K562 (cell line): ENCODE data around the gene UTP11. TPM values are rescaled to one million over a fixed set of nuclear protein-coding genes. Genes with fewer than 3 reads are reported as not detected.

Source experiments
- FOSL1 ChIP-seq: fragments of 200-800 bp; sonication (Bioruptor generic); conservative IDR thresholded peaks from 2 replicates; pipeline ENCODE4 v1.6.1; 2016; ENCODE audit warnings: missing genetic modification characterization, missing compliant biosample characterization
- FOXM1 ChIP-seq, 2 experiments: fragments of 450-650 bp in 1 of 2; sonication (generic) in 1 of 2; formaldehyde crosslinking in 1 of 2; IDR thresholded peaks; 2 replicates each; pipeline versions ENCODE4 v1.6.1 to v1.9.0; 2017 to 2022; ENCODE audit warnings: low read depth in 2 of 2, mild to moderate bottlenecking in 2 of 2, missing genetic modification reagents in 1 of 2, moderate library complexity in 1 of 2
- MAFG ChIP-seq: fragments of 450-650 bp; conservative IDR thresholded peaks from 2 replicates; pipeline ENCODE4 v1.6.1; 2016; ENCODE audit warnings: missing genetic modification characterization, missing compliant biosample characterization
- POLR2AphosphoS2 ChIP-seq: IDR thresholded peaks from 2 replicates; pipeline ENCODE4 v1.6.1; 2012; ENCODE audit warnings: low read length, improper control_type of control experiment
- RCOR1 ChIP-seq, 2 experiments: IDR thresholded peaks; 2 replicates each; pipeline ENCODE4 v1.6.1; 2012; ENCODE audit warnings: low read depth in 2 of 2, low read length in 2 of 2, borderline replicate concordance in 1 of 2, improper control_type of control experiment in 1 of 2
- TCF7 ChIP-seq: sonication (generic); IDR thresholded peaks from 2 replicates; pipeline ENCODE4 v1.6.1; 2016; ENCODE audit warnings: antibody characterized with exemption, borderline replicate concordance
- ZBTB8A ChIP-seq: fragments of 450-650 bp; IDR thresholded peaks from 2 replicates; pipeline ENCODE4 v1.6.1; 2018; ENCODE audit warnings: mild to moderate bottlenecking, moderate library complexity; ENCODE audit not compliant: partially characterized antibody
- polyA plus RNA-seq, 8 experiments: library from polyadenylated mRNA; depleted of rRNA in 4 of 8; stranded (reverse) in 5 of 8; unstranded in 3 of 8; fragments of >200 nt; fragmentation: Nextera tagmentation in 2 of 8; fragmentation: Illumina TruSeq in 1 of 8; extraction: Ambion mirVana in 2 of 8; extraction: Trizol in 1 of 8; gene quantifications; 2 replicates each; pipeline versions ENCODE4 v1.2.1 to v1.2.3, GENCODE V29; 2011 to 2014; ENCODE audit warnings: inconsistent platforms in 1 of 8, missing spikeins in 1 of 8
- total RNA-seq, 7 experiments: library from RNA; depleted of rRNA in 6 of 7; stranded (reverse); fragments of >200 nt in 6 of 7; fragmentation: Illumina TruSeq in 2 of 7; extraction: Trizol in 2 of 7; gene quantifications; 2 replicates each; pipeline versions ENCODE4 v1.2.1 to v1.2.3, GENCODE V29; 2011 to 2021; ENCODE audit warnings: low replicate concordance in 1 of 7
- TF ChIP-seq, protein P1 (sequence below): fragments of 450-650 bp; IDR thresholded peaks from 2 replicates; pipeline ENCODE4 v1.6.1; 2016; ENCODE audit warnings: mild to moderate bottlenecking, moderate library complexity
- TF ChIP-seq, protein P2 (sequence below): fragments of 150-350 bp; conservative IDR thresholded peaks from 2 replicates; pipeline ENCODE4 v1.6.1; 2014; ENCODE audit warnings: low read length

UTP11 gene
- total and polyA plus RNA-seq, 9 of the 15 experiments (the other 6 are each of a cell fraction or from before 2014, with no cell fraction given): 91.1 to 378 (median 221) TPM

DNA sequence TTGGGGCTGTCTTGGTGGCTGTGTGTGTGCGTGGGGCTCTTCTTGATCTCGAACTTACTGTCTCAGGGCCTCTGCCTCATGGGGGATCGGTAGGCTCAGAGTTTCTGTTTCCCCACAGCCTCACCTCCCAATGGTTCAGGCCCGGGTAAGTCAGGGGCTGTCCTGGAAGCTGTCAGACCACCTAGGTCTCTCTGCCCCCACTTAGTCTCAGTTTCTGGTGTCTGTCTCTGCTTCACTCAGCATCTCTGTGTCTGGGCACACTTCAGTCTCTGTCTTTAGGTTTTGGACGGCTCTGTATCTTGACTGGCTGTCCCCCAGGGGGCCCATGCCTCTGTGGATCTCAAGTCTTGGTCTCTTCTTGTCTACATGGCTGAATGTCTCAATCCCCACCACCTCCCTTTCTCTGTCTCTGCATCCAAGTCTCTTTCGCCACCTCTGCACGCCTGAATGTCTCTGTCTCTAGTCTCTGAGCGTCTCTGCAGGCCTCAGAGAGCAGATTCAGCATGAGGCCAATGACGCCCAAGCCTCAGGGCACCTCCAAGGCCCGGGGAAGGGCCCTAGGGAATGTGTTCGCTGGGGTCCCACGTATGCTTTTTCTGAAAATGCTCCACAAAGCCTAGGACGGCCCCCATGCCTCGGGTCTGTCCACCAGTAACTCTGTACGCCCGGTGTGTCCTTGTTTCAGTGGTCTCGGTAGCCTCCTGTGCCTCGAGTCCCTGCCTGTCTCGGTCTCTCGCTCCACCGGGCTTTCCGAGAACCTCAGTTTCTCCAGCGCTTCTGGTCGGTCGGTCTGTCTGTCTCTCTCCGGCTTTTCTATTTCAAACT lies 8.0 kb upstream of the UTP11 start (continued):
- TF ChIP-seq, protein P1, sequence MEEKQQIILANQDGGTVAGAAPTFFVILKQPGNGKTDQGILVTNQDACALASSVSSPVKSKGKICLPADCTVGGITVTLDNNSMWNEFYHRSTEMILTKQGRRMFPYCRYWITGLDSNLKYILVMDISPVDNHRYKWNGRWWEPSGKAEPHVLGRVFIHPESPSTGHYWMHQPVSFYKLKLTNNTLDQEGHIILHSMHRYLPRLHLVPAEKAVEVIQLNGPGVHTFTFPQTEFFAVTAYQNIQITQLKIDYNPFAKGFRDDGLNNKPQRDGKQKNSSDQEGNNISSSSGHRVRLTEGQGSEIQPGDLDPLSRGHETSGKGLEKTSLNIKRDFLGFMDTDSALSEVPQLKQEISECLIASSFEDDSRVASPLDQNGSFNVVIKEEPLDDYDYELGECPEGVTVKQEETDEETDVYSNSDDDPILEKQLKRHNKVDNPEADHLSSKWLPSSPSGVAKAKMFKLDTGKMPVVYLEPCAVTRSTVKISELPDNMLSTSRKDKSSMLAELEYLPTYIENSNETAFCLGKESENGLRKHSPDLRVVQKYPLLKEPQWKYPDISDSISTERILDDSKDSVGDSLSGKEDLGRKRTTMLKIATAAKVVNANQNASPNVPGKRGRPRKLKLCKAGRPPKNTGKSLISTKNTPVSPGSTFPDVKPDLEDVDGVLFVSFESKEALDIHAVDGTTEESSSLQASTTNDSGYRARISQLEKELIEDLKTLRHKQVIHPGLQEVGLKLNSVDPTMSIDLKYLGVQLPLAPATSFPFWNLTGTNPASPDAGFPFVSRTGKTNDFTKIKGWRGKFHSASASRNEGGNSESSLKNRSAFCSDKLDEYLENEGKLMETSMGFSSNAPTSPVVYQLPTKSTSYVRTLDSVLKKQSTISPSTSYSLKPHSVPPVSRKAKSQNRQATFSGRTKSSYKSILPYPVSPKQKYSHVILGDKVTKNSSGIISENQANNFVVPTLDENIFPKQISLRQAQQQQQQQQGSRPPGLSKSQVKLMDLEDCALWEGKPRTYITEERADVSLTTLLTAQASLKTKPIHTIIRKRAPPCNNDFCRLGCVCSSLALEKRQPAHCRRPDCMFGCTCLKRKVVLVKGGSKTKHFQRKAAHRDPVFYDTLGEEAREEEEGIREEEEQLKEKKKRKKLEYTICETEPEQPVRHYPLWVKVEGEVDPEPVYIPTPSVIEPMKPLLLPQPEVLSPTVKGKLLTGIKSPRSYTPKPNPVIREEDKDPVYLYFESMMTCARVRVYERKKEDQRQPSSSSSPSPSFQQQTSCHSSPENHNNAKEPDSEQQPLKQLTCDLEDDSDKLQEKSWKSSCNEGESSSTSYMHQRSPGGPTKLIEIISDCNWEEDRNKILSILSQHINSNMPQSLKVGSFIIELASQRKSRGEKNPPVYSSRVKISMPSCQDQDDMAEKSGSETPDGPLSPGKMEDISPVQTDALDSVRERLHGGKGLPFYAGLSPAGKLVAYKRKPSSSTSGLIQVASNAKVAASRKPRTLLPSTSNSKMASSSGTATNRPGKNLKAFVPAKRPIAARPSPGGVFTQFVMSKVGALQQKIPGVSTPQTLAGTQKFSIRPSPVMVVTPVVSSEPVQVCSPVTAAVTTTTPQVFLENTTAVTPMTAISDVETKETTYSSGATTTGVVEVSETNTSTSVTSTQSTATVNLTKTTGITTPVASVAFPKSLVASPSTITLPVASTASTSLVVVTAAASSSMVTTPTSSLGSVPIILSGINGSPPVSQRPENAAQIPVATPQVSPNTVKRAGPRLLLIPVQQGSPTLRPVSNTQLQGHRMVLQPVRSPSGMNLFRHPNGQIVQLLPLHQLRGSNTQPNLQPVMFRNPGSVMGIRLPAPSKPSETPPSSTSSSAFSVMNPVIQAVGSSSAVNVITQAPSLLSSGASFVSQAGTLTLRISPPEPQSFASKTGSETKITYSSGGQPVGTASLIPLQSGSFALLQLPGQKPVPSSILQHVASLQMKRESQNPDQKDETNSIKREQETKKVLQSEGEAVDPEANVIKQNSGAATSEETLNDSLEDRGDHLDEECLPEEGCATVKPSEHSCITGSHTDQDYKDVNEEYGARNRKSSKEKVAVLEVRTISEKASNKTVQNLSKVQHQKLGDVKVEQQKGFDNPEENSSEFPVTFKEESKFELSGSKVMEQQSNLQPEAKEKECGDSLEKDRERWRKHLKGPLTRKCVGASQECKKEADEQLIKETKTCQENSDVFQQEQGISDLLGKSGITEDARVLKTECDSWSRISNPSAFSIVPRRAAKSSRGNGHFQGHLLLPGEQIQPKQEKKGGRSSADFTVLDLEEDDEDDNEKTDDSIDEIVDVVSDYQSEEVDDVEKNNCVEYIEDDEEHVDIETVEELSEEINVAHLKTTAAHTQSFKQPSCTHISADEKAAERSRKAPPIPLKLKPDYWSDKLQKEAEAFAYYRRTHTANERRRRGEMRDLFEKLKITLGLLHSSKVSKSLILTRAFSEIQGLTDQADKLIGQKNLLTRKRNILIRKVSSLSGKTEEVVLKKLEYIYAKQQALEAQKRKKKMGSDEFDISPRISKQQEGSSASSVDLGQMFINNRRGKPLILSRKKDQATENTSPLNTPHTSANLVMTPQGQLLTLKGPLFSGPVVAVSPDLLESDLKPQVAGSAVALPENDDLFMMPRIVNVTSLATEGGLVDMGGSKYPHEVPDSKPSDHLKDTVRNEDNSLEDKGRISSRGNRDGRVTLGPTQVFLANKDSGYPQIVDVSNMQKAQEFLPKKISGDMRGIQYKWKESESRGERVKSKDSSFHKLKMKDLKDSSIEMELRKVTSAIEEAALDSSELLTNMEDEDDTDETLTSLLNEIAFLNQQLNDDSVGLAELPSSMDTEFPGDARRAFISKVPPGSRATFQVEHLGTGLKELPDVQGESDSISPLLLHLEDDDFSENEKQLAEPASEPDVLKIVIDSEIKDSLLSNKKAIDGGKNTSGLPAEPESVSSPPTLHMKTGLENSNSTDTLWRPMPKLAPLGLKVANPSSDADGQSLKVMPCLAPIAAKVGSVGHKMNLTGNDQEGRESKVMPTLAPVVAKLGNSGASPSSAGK: no peak
- TF ChIP-seq MAFG: no peak
- TF ChIP-seq FOSL1 (tag): no peak
- TF ChIP-seq FOXM1 (IDR thresholded peaks at IDR 0.05; ENCODE audit: low read depth): no peak
- TF ChIP-seq FOXM1 (CRISPR knock-in tag; IDR thresholded peaks at IDR 0.05; ENCODE audit: low read depth): no peak
- TF ChIP-seq TCF7: no peak
- TF ChIP-seq, protein P2, sequence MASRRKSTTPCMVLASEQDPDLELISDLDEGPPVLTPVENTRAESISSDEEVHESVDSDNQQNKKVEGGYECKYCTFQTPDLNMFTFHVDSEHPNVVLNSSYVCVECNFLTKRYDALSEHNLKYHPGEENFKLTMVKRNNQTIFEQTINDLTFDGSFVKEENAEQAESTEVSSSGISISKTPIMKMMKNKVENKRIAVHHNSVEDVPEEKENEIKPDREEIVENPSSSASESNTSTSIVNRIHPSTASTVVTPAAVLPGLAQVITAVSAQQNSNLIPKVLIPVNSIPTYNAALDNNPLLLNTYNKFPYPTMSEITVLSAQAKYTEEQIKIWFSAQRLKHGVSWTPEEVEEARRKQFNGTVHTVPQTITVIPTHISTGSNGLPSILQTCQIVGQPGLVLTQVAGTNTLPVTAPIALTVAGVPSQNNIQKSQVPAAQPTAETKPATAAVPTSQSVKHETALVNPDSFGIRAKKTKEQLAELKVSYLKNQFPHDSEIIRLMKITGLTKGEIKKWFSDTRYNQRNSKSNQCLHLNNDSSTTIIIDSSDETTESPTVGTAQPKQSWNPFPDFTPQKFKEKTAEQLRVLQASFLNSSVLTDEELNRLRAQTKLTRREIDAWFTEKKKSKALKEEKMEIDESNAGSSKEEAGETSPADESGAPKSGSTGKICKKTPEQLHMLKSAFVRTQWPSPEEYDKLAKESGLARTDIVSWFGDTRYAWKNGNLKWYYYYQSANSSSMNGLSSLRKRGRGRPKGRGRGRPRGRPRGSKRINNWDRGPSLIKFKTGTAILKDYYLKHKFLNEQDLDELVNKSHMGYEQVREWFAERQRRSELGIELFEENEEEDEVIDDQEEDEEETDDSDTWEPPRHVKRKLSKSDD: no peak
- TF ChIP-seq RCOR1 (IDR thresholded peaks at IDR 0.05; ENCODE audit: borderline replicate concordance in 1 of 2, low read depth in 2 of 2, low read length in 2 of 2): no peak
- TF ChIP-seq ZBTB8A: no peak
- TF ChIP-seq POLR2AphosphoS2: no peak
